NCI-H2107 treated with DMSO at 0.1 percent for 48 hours (cell line): ENCODE data around the gene SNUPN.

ENCODE experiments used
- DNase-seq: peaks from one replicate; lab custom pipeline; 2025; ENCODE audit not compliant: unreplicated experiment; lab: John Stamatoyannopoulos, UW

SNUPN gene

GRCh38 chr15:75625542-75626347 lies at the start of gene SNUPN:
SNUPN (minus strand) TSS chr15:75625725; CDS start chr15:75621051, 4,674 bp downstream.
- peak; percentile 36 for DNase-seq

- DNase-seq = no peak
Observed at GRCh38 chr15:75674366-75674765, 48.8 kb upstream of the SNUPN start.

- peak; percentile 23 for DNase-seq
Observed at GRCh38 chr15:75673426-75674235, 48.1 kb upstream of the SNUPN start.

GRCh38 chr15:75672646-75673425 lies 47.3 kb upstream of the SNUPN start:
- no peak for DNase-seq

- no peak for DNase-seq
Observed at GRCh38 chr15:75671730-75672602, 46.4 kb upstream of the SNUPN start.

GRCh38 chr15:75669879-75670212 lies 44.3 kb upstream of the SNUPN start:
- DNase-seq = no peak

- no peak for DNase-seq
Observed at GRCh38 chr15:75669191-75669878, 43.8 kb upstream of the SNUPN start.

GRCh38 chr15:75666823-75667501 lies 41.4 kb upstream of the SNUPN start:
- no peak for DNase-seq

GRCh38 chr15:75663931-75664421 lies 38.5 kb upstream of the SNUPN start:
- DNase-seq = no peak

- DNase-seq = no peak
Observed at GRCh38 chr15:75662823-75663519, 37.4 kb upstream of the SNUPN start.

GRCh38 chr15:75661756-75662140 lies 36.2 kb upstream of the SNUPN start:
- DNase-seq = no peak

GRCh38 chr15:75661100-75661755 lies 35.7 kb upstream of the SNUPN start:
- DNase-seq = no peak

GRCh38 chr15:75659928-75660645 lies 34.6 kb upstream of the SNUPN start:
- no peak for DNase-seq

- no peak for DNase-seq
Observed at GRCh38 chr15:75659141-75659771, 33.7 kb upstream of the SNUPN start.

- no peak for DNase-seq
Observed at GRCh38 chr15:75656813-75657212, 31.3 kb upstream of the SNUPN start.

GRCh38 chr15:75656331-75656730 lies 30.8 kb upstream of the SNUPN start:
- no peak for DNase-seq

GRCh38 chr15:75655931-75656330 lies 30.4 kb upstream of the SNUPN start:
- peak; percentile 48 for DNase-seq
